ENCODE results near the gene PBX1.

- TF ChIP-seq CTCF (optimal IDR thresholded peaks at IDR 0.05 in 1 of 3, IDR thresholded peaks at IDR 0.05 in 1 of 3, conservative IDR thresholded peaks at IDR 0.05 in 1 of 3; ENCODE audit: extremely low read depth in 1 of 3, insufficient read depth in 2 of 3, low read length in 3 of 3) (no peak), EZH2 (IDR thresholded peaks at IDR 0.05; ENCODE audit: low read length) (no peak)
These were observed 71.0 kb downstream of the PBX1 start for GRCh38 chr1:164629971-164630370.
